ENCODE results near the gene CALCOCO1. TPM values are rescaled to one million over a fixed set of nuclear protein-coding genes. Genes with fewer than 3 reads are reported as not detected.

CALCOCO1 gene
- total RNA-seq, 1 experiment from 2014 or later: 88.9 TPM

DNA sequence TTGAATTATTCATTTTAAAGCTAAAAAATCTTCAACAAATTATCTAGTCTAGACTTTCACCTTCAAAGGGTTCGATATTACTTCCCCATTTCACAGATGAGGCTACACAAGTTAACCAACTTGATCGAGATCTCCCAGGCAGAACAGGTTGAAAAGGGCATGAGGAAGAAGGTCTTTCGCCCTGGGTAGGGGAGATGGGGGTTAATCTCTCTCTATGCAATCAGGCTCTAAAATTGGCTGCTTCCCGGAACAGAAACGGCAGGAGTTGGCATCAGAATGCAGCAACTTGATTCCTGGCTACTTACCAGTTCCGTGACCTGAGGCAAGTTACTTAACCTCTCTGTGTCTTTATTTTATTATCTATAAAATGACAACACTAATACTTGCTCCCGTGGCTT lies 26.9 kb upstream of the CALCOCO1 start:
- Histone ChIP-seq H3K4me2 (no peak overlapping the region), H3K79me2 (ENCODE audit: low read depth) (no peaks in the 10 kb centered on the region), H3K9me2 (ENCODE audit: insufficient read depth) (no peaks in the 10 kb centered on the region), H2AFZ (no peak overlapping the region), H3K27ac (no peak overlapping the region), H3K36me3 (ENCODE audit: low read depth) (no peaks in the 10 kb centered on the region), H3K9me3 (ENCODE audit: insufficient read depth, low read depth) (no peaks in the 10 kb centered on the region), H3K27me3 (ENCODE audit: insufficient read depth, low read depth) (no peaks in the 10 kb centered on the region), H4K20me1 (ENCODE audit: insufficient read depth) (no peaks in the 10 kb centered on the region), H3K4me1 (replicated peaks; ENCODE audit: insufficient read depth) (0 out of 2 replicates have a peak, but pooled peaks cover 4% of the 10 kb centered on the region), H3K4me3 (no peak overlapping the region), H3F3A (ENCODE audit: insufficient read depth, low read depth) (no peaks in the 10 kb centered on the region)
- no TSS peak for BruUV-seq (replicated peaks)
- intact Hi-C loops (cut with micrococcal nuclease; ENCODE audit: unreplicated experiment): no loop called here
- CTCF ChIA-PET: no interaction called here
- POLR2A ChIA-PET (ENCODE audit: unreplicated experiment): interaction anchor here (0.6 kb wide), 1 partner anchor 40 kb away, joined by 5 read pairs; no protein-coding TSS in a partner anchor
- no peak for TF ChIP-seq EZH2 (IDR thresholded peaks at IDR 0.05; ENCODE audit: low read depth)
- TF ChIP-seq, protein P1, sequence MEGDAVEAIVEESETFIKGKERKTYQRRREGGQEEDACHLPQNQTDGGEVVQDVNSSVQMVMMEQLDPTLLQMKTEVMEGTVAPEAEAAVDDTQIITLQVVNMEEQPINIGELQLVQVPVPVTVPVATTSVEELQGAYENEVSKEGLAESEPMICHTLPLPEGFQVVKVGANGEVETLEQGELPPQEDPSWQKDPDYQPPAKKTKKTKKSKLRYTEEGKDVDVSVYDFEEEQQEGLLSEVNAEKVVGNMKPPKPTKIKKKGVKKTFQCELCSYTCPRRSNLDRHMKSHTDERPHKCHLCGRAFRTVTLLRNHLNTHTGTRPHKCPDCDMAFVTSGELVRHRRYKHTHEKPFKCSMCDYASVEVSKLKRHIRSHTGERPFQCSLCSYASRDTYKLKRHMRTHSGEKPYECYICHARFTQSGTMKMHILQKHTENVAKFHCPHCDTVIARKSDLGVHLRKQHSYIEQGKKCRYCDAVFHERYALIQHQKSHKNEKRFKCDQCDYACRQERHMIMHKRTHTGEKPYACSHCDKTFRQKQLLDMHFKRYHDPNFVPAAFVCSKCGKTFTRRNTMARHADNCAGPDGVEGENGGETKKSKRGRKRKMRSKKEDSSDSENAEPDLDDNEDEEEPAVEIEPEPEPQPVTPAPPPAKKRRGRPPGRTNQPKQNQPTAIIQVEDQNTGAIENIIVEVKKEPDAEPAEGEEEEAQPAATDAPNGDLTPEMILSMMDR (conservative IDR thresholded peaks at IDR 0.05): no peak
- no peak for DNase-seq

DNA sequence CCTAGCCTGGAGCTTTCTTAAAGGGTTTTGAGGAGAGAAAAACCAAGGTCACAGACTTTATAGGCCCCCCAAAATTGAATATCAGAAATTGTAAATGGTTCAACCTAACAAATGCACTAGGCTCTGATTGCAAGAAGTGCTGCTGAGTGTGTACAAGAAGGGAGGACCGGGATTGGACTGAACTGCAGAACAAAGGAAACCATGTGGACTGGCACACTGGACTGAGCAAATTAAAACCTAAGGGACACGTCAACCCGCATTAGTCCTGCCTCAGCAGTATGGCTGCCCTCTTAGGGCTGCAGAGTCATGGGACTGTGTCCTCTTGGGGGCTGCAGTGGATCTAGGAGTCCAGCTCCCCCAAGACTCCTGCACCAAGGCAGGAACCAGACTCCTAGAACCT lies 25.4 kb upstream of the CALCOCO1 start:
- intact Hi-C loops (cut with micrococcal nuclease; ENCODE audit: unreplicated experiment): no loop called here
- Histone ChIP-seq H4K20me1 (ENCODE audit: insufficient read depth) (no peaks in the 10 kb centered on the region), H3K9me2 (ENCODE audit: insufficient read depth) (no peaks in the 10 kb centered on the region), H3K79me2 (ENCODE audit: low read depth) (no peaks in the 10 kb centered on the region), H3F3A (ENCODE audit: insufficient read depth, low read depth) (no peaks in the 10 kb centered on the region), H3K9me3 (ENCODE audit: insufficient read depth, low read depth) (no peaks in the 10 kb centered on the region), H3K4me2 (no peak overlapping the region), H2AFZ (no peak overlapping the region), H3K27ac (no peak overlapping the region), H3K27me3 (ENCODE audit: insufficient read depth, low read depth) (0 out of 2 replicates have a peak, but pooled peaks cover 4% of the 10 kb centered on the region), H3K4me1 (replicated peaks; ENCODE audit: insufficient read depth) (0 out of 2 replicates have a peak, but pooled peaks cover 4% of the 10 kb centered on the region), H3K4me3 (no peak overlapping the region), H3K36me3 (ENCODE audit: low read depth) (no peaks in the 10 kb centered on the region)
- CTCF ChIA-PET: interaction anchor here (0.6 kb wide), 1 partner anchor 238 kb away, joined by 3 read pairs; no protein-coding TSS in a partner anchor
- POLR2A ChIA-PET (ENCODE audit: unreplicated experiment): no interaction called here
- no peak for DNase-seq
- TF ChIP-seq, protein P1 (conservative IDR thresholded peaks at IDR 0.05): no peak
- TF ChIP-seq EZH2 (IDR thresholded peaks at IDR 0.05; ENCODE audit: low read depth): no peak
- BruUV-seq (replicated peaks): no TSS peak

- Histone ChIP-seq H3K4me2 (no peak overlapping the region), H3F3A (ENCODE audit: insufficient read depth, low read depth) (no peaks in the 10 kb centered on the region), H3K9me2 (ENCODE audit: insufficient read depth) (no peaks in the 10 kb centered on the region), H3K4me1 (replicated peaks; ENCODE audit: insufficient read depth) (0 out of 2 replicates have a peak, but pooled peaks cover 4% of the 10 kb centered on the region), H2AFZ (no peak overlapping the region), H3K9me3 (ENCODE audit: insufficient read depth, low read depth) (no peaks in the 10 kb centered on the region), H3K79me2 (ENCODE audit: low read depth) (no peaks in the 10 kb centered on the region), H4K20me1 (ENCODE audit: insufficient read depth) (no peaks in the 10 kb centered on the region), H3K4me3 (no peak overlapping the region), H3K36me3 (ENCODE audit: low read depth) (no peaks in the 10 kb centered on the region), H3K27ac (no peak overlapping the region), H3K27me3 (ENCODE audit: insufficient read depth, low read depth) (0 out of 2 replicates have a peak, but pooled peaks cover 4% of the 10 kb centered on the region)
- intact Hi-C loops (cut with micrococcal nuclease; ENCODE audit: unreplicated experiment): no loop called here
- no TSS peak for BruUV-seq (replicated peaks)
- no peak for DNase-seq
- ChIA-PET POLR2A (ENCODE audit: unreplicated experiment) (no interaction called here), CTCF (interaction anchor here (0.6 kb wide), 1 partner anchor 239 kb away, joined by 3 read pairs; no protein-coding TSS in a partner anchor)
- no peak for TF ChIP-seq EZH2 (IDR thresholded peaks at IDR 0.05; ENCODE audit: low read depth)
- TF ChIP-seq, protein P1 (conservative IDR thresholded peaks at IDR 0.05): no peak
Observed at GRCh38 chr12:53752192-53752601, 24.9 kb upstream of the CALCOCO1 start.

All from PC-9 (cell line).